ENCODE data around the gene MLLT10. TPM values are rescaled to one million over a fixed set of nuclear protein-coding genes. Genes with fewer than 3 reads are reported as not detected.
"Not testable (repeated sequence)": the region's sequence is repeated elsewhere in the genome, so short reads cannot be mapped to it uniquely, and the experiment has no call there.

The MLLT10 gene
- polyA plus RNA-seq, 6 donors from 2014 or later, result 3.8 to 7.3 (median 6.6) TPM

DNA sequence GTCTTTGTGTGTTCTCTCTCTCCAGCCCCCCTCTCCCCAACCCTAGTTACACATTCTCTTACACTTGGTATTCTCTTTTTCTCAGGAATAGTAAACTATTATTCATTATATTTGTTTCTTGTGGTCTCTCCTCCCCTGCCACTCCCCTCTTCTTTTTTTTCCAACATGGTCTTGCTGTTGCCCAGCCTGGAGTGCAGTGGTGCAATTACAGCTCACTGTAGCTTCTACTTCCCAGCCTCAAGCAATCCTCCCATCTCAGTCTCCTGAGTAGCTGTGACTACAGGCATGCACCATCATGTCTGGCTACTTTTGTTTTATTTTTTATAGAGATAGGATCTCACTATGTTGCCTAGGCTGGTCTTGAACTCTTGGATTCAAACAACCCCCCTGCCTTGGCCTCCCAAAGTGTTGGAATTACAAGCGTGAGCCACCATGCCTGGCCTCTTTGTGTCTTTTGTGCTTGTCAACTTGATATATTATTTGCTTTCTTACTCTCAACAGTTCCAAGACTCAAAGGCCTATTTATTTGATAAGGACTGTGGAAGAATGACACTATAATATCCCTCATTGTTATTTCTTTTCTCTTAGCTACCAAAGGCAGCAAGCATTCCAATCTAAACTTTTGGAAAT is 66.9 kb downstream of the MLLT10 start:
- Mint-ChIP-seq H3K9me3 (no peaks in the 10 kb centered on the region), H3K27me3 (no peaks in the 10 kb centered on the region), H3K27ac (peak overlapping the region in 2 of 6 donors; percentile 18 to 89), H3K36me3 (peaks cover under 1 to 4% of the 10 kb centered on the region in 2 donors), H3K4me1 (peaks cover 7 to 20% (median 15%) of the 10 kb centered on the region in 3 donors), H3K4me3 (no peak overlapping the region)
- no peak for DNase-seq
- no peak for ATAC-seq (ENCODE audit: low read depth in 2 of 2)

DNA sequence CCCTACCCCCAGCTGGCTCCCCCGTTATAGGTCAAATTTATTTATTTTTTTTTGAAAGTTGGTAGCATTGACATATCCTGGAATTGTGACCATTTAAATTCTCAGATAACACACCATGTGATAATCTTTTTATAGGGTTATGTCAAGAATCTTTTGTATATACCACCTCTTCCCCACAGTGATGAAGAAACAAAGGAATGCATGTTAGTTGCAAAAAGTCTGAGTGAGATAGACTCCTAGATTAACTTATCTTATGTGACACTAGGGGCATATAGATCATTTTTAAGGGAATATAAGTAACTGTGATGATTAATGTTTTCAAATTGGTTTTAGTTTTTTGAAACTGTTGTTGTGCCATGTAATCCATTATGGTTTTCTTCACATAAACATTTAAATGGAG is 68.3 kb downstream of the MLLT10 start:
- DNase-seq (no peak), ATAC-seq (ENCODE audit: low read depth in 2 of 2) (no peak)
- Mint-ChIP-seq H3K4me1 (peaks cover 15 to 23% (median 21%) of the 10 kb centered on the region in 3 donors), H3K27ac (peak overlapping the region in 1 of 6 donors; percentile 12), H3K9me3 (no peaks in the 10 kb centered on the region), H3K4me3 (no peak overlapping the region), H3K27me3 (no peaks in the 10 kb centered on the region), H3K36me3 (peaks cover 11 to 13% of the 10 kb centered on the region in 2 donors)

DNA sequence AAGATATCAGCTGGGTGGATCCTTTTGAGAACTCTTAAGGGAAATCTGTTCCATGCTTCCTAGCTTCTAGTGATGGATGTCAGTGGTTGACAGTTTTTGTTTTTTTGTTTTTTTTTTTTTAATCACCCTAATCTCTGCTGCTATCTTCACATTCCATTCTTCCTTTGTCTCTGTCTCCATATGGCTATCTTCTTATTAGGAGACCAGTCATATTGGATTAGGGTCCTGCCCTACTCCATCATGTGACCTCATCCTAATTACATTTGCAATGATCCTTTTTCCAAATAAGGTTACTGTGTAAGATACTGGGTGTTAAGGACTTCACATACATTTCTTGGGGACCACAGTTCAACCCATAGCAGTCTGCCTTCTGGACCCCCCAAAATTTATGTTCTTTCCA is 69.7 kb downstream of the MLLT10 start:
- Mint-ChIP-seq H3K9me3 (peaks cover 0 to 9% (median 1%) of the 10 kb centered on the region in 7 donors), H3K27me3 (no peaks in the 10 kb centered on the region), H3K36me3 (peaks cover 19 to 22% of the 10 kb centered on the region in 2 donors), H3K27ac (peak overlapping the region in 2 of 6 donors; percentile 47 to 62), H3K4me3 (no peak overlapping the region), H3K4me1 (peaks cover 15 to 23% (median 20%) of the 10 kb centered on the region in 3 donors)
- no peak for ATAC-seq (ENCODE audit: low read depth in 2 of 2)
- DNase-seq, result no peak

DNA sequence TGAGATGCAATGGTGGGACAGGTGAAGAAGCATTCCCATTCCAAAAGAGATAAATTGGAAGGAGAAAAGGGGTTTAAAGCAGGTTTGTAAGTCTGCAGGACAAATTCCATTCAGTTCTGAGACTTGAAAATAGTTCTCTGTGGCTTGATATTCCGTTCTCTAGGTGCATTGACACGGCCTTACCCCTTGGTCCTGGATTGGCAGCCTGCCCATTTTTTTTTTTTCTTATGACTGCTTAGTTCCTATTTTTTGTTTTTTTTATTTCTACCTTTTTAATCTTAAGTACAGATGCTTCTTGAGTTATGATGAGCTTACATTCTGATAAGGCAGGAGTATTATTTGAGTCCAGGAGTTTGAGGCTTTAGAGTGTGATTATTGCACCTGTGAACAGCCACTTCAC is 70.6 kb downstream of the MLLT10 start:
- H3K4me1 Mint-ChIP-seq, result peaks cover 15 to 23% (median 23%) of the 10 kb centered on the region in 3 donors
- peaks cover 4 to 14% (median 5%) of the 10 kb centered on the region in 7 donors for H3K9me3 Mint-ChIP-seq
- DNase-seq (peak; percentile 18), ATAC-seq (ENCODE audit: low read depth in 2 of 2) (peak in 1 of 2 donors; percentile 56)
- H3K4me3 Mint-ChIP-seq, result no peak overlapping the region
- peak overlapping the region in 1 of 6 donors; percentile 8 for H3K27ac Mint-ChIP-seq
- no peaks in the 10 kb centered on the region for H3K27me3 Mint-ChIP-seq
- peaks cover 24 to 32% of the 10 kb centered on the region in 2 donors for H3K36me3 Mint-ChIP-seq

DNA sequence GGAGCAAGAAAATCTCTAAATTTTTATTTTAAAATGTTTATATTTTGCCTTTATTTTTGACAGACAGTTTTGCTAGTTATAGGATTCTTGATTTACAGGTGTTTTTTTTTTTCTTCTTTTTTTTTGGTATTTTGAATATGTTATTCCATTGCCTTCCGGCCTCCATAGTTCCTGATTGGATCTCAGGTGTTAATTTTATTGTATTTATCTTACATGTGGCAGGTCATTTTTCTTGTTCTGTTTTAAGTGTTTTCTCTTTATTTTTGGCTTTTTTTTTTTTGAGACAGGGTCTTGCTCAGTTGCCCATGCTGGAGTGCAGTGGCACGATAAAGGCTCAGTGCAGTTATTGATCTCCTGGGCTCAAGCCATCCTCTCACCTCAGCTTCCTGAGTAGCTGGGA is 73.9 kb downstream of the MLLT10 start:
- DNase-seq (no peak), ATAC-seq (ENCODE audit: low read depth in 2 of 2) (no peak)
- Mint-ChIP-seq H3K27ac (no peak overlapping the region), H3K36me3 (peaks cover 35% of the 10 kb centered on the region in 2 donors), H3K4me1 (peaks cover 15 to 23% (median 17%) of the 10 kb centered on the region in 3 donors), H3K9me3 (peaks cover 4 to 14% (median 5%) of the 10 kb centered on the region in 7 donors), H3K4me3 (no peak overlapping the region), H3K27me3 (no peaks in the 10 kb centered on the region)

DNA sequence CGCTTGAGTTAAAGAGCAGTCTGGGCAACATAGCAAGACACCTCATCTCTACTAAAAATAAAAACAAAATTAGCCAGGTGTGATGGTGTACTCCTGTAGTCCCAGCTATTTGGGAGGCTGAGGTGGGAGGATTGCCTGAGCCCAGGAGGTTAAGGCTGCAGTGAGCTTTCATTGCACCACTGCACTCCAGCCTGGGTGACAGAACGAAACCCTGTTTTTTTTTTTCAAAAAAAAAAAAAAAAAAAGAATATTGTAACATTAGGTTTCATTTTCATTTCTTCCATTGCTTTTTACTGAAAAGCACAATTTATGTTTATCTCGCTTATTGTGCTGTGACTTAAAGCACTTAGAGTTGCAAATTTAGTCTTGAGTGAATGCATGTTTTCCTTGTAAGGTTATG is 80.0 kb downstream of the MLLT10 start:
- Mint-ChIP-seq H3K27ac (no peak overlapping the region), H3K27me3 (no peaks in the 10 kb centered on the region), H3K36me3 (peaks cover 10 to 18% of the 10 kb centered on the region in 2 donors), H3K9me3 (peaks cover under 1 to 2% (median 1%) of the 10 kb centered on the region in 7 donors), H3K4me1 (peaks cover 0 to 4% (median under 1%) of the 10 kb centered on the region in 3 donors), H3K4me3 (no peak overlapping the region)
- DNase-seq, result no peak
- no peak for ATAC-seq (ENCODE audit: low read depth in 2 of 2)

DNA sequence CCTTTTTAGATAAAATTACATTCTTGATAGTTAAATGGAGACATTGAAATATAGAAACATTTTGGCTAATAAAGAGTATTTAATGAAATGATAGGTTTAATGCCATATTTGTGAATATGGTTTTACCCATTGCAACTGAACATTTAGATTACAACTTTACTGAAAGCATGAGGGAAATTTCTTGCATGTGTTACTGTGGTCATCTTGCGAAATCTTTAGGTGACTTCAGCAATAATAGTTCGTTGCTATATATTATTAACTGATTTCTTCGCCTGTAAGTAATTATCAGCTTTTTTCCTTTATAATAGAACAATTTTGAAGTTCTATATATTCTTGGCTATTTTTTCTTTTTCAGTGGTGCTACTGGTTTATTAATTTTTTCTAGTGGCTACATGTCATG is 83.2 kb downstream of the MLLT10 start:
- H3K27ac Mint-ChIP-seq, result no peak overlapping the region
- H3K4me1 Mint-ChIP-seq, result no peaks in the 10 kb centered on the region
- peaks cover 0 to 9% of the 10 kb centered on the region in 2 donors for H3K36me3 Mint-ChIP-seq
- DNase-seq, result no peak
- H3K9me3 Mint-ChIP-seq, result peaks cover 0 to 2% (median 0%) of the 10 kb centered on the region in 7 donors
- ATAC-seq (ENCODE audit: low read depth in 2 of 2), result no peak
- H3K4me3 Mint-ChIP-seq, result no peak overlapping the region
- no peaks in the 10 kb centered on the region for H3K27me3 Mint-ChIP-seq

DNA sequence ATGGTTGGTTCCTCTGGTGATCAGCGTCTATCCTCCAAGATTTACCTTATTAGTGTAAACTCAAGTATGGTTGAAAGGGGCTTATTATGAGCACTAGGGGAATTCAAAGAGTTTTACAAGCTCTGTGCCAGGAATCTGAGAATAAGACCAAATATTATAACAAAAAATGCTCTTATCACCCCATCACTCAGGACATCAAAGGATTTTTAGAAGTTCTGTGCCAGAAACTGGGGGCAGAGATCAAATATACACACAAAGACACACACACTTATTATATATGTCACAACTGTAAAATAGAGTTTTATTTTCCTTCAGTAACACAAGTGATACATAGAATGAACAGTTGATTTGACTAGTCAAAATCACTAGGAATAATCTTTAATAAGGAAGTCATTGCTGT is 89.3 kb downstream of the MLLT10 start:
- Mint-ChIP-seq H3K9me3 (peaks cover 0 to 2% (median 0%) of the 10 kb centered on the region in 7 donors), H3K4me1 (no peaks in the 10 kb centered on the region), H3K27ac (no peak overlapping the region), H3K4me3 (no peak overlapping the region), H3K27me3 (no peaks in the 10 kb centered on the region), H3K36me3 (peaks cover 20 to 37% of the 10 kb centered on the region in 2 donors)
- no peak for ATAC-seq (ENCODE audit: low read depth in 2 of 2)
- no peak for DNase-seq

DNA sequence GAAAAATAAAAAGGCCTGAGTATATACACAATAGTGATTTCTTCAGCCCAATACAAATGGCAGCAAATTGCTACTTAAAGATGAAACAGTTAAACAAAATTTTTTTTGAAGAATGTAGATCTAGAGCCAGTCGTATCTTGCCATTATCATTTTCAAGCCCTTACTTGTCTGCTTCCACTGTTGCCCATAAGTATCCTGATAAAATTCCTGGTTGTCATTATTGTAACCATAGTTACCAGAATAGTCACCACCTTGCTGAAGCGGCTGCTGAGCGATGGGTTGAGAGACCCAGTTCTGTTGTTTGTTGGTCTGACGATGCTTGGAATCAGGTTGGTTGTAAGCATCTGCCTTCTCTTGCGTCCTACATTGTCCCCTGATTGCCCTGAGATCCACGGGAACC is 90.4 kb downstream of the MLLT10 start:
- ATAC-seq (ENCODE audit: low read depth in 2 of 2); H3K27me3 Mint-ChIP-seq; DNase-seq; H3K4me3 Mint-ChIP-seq; H3K9me3 Mint-ChIP-seq; H3K4me1 Mint-ChIP-seq: not testable (repeated sequence)
- H3K27ac Mint-ChIP-seq, result peak overlapping the region in 1 of 6 donors; percentile 35
- H3K36me3 Mint-ChIP-seq, result peaks cover 23 to 34% of the 10 kb centered on the region in 2 donors

DNA sequence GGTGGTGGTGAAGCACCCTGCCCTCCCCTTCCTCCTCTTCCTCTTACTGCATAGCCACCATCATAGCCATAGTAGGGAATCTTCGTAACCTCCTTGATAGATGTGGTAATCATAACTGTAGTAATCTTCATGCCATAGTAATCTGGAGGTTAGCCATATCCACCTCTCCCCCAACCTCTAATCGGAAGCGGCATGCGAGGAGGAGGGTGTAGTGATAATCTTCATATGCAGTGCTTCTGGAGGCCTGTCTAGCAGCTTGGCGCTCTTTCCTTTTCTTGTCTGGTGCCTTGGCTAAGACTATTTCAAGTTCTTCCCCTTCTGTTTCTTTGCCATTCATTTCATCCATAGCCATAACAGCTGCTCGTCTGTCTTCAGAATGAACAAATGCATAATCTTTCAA is 90.9 kb downstream of the MLLT10 start:
- no peak for ATAC-seq (ENCODE audit: low read depth in 2 of 2)
- DNase-seq, result no peak
- H3K9me3 Mint-ChIP-seq, result no peaks in the 10 kb centered on the region
- no peaks in the 10 kb centered on the region for H3K27me3 Mint-ChIP-seq
- H3K4me3 Mint-ChIP-seq, result peak overlapping the region in 1 of 8 donors; percentile 57
- no peaks in the 10 kb centered on the region for H3K4me1 Mint-ChIP-seq
- H3K27ac Mint-ChIP-seq, result no peak overlapping the region
- H3K36me3 Mint-ChIP-seq, result peaks cover 29 to 40% of the 10 kb centered on the region in 2 donors

DNA sequence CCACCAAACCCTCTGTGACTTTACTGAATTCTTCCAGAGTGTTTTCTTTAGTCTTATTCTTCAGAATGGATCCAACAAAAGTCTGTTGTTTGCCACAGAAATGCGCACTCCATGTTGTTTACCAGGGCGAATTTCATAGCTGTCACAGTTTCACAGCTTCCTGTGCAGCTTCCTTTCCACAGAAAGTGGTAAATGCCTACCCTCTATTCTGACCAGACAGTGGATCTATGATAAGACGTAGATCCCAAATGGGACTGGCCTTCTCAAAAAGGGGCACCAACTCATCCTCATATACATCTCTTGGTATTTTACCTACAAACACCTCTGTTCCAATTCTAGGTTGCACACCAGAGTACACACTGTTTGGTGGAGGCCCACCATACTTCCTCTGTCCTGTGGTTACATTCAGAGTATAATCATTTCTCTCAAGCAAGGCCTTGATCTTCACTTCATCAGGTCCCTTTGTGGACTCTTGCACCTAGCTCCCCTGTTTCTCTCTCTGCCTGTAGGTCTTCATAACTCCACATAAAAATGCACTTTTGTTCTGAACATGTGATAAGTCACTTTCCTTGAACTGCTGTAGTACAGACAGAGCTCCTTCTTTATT is 91.7 kb downstream of the MLLT10 start:
- ATAC-seq (ENCODE audit: low read depth in 2 of 2) (no peak), DNase-seq (no peak)
- no peaks in the 10 kb centered on the region for H3K9me3 Mint-ChIP-seq
- H3K4me3 Mint-ChIP-seq, result no peak overlapping the region
- H3K27ac Mint-ChIP-seq, result no peak overlapping the region
- no peaks in the 10 kb centered on the region for H3K4me1 Mint-ChIP-seq
- no peaks in the 10 kb centered on the region for H3K27me3 Mint-ChIP-seq
- H3K36me3 Mint-ChIP-seq, result peaks cover 36 to 47% of the 10 kb centered on the region in 2 donors

DNA sequence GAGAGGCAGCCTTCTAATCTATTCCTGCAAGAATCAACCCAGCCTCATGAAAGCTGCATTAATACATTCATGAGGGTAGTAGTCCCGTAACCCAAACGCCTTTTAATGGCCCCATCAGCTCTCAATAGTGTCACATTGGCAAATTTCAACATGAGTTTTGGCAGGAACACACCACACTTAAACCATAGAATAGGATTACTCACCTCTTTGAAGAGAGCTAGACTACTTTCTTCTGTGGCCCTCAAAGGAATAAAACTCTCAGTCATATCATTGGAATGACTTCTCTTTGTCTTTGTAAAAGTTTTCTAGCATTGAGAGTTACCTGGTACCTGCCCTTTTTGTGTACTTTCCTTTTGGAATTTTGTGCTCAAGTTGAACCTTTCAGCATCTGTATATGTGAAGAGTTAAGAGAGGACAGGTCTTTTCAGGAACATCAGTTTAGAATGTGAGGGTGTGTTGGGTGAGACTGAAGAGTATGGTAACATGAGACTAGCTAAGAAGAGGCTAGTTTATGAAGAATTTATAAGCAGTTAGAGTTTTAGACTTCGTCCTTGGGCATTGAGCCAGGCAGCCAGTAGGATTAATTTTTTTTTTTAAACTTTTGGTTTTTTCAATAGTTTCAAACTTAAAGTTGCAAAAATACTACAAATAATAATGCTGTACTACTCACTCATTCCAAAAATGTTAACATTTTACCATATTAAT is 92.6 kb downstream of the MLLT10 start:
- H3K36me3 Mint-ChIP-seq, result peaks cover 45 to 53% of the 10 kb centered on the region in 2 donors

DNA sequence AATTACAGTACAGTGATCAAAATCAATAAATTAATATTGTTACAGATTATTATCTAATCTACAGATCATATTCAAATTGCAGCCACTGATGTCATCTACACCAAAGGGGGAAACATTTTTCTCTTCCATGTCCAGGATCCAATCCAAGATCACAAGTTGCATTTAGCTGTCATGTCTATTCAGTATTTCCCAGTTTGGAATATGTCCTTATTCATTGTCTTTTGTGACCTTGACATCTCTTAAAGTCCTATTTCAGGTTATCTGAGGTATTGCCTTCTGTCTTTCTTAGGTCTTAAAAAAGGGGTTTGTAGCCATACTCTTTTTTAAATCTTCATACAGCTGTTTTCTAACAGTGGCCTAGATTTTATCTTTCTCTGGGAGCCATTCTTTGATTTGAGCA is 93.3 kb downstream of the MLLT10 start:
- peaks cover 47 to 58% of the 10 kb centered on the region in 2 donors for H3K36me3 Mint-ChIP-seq

More for the DNA sequence above, 92.6 kb downstream of the MLLT10 start:
- Mint-ChIP-seq H3K4me3 (no peak overlapping the region), H3K27ac (no peak overlapping the region), H3K9me3 (no peaks in the 10 kb centered on the region), H3K27me3 (no peaks in the 10 kb centered on the region), H3K4me1 (peaks cover 0 to 4% (median 0%) of the 10 kb centered on the region in 3 donors)
- DNase-seq (no peak), ATAC-seq (ENCODE audit: low read depth in 2 of 2) (no peak)

More for the DNA sequence above, 93.3 kb downstream of the MLLT10 start:
- no peak overlapping the region for H3K4me3 Mint-ChIP-seq
- DNase-seq (no peak), ATAC-seq (ENCODE audit: low read depth in 2 of 2) (no peak)
- no peaks in the 10 kb centered on the region for H3K27me3 Mint-ChIP-seq
- H3K4me1 Mint-ChIP-seq, result peaks cover 0 to 4% (median 0%) of the 10 kb centered on the region in 3 donors
- no peaks in the 10 kb centered on the region for H3K9me3 Mint-ChIP-seq
- H3K27ac Mint-ChIP-seq, result peak overlapping the region in 1 of 6 donors; percentile 15

All from naive B cell (primary cell).